CD4-positive, CD25-positive, alpha-beta regulatory T cell (primary cell): ENCODE results near the gene PLCG2. TPM values are rescaled to one million over a fixed set of nuclear protein-coding genes. Genes with fewer than 3 reads are reported as not detected.
A peak's percentile ranks its signal among the peaks of the same experiment; 100 is the strongest.

Experiments used
- ATAC-seq, 2 donors: fragments of 150-1000 bp; cut with Tn5 transposase; one replicate each; pipeline ENCODE4 v1.10.0; 2021; ENCODE audit warnings: low read depth in 2 of 2, moderate number of reproducible peaks in 2 of 2, moderate library complexity in 1 of 2
- DNase-seq, 3 donors: peaks; one replicate each; pipeline versions ENCODE4 v3.0.0 to v3.0.0-alpha.2; 2012 to 2022; ENCODE audit warnings: mixed read lengths in 1 of 3
- H3K27ac ChIP-seq: one replicate; pipeline ENCODE4 v1.7.0; 2013; ENCODE audit warnings: mild to moderate bottlenecking, low read length; ENCODE audit not compliant: insufficient read depth, poor library complexity, severe bottlenecking
- H3K27me3 ChIP-seq: one replicate; pipeline ENCODE4 v1.7.0; 2013; ENCODE audit warnings: low read length; ENCODE audit not compliant: control insufficient read depth, insufficient read depth
- H3K36me3 ChIP-seq: one replicate; pipeline ENCODE4 v1.7.0; 2013; ENCODE audit warnings: mild to moderate bottlenecking, low read length, moderate library complexity; ENCODE audit not compliant: control insufficient read depth, insufficient read depth
- H3K4me1 ChIP-seq: 2 replicates; pipeline ENCODE4 v1.7.0; 2013; ENCODE audit warnings: mild to moderate bottlenecking, low read length; ENCODE audit not compliant: insufficient read depth, control insufficient read depth, poor library complexity, severe bottlenecking
- H3K4me3 ChIP-seq: one replicate; pipeline ENCODE4 v1.7.0; 2013; ENCODE audit warnings: low read depth, mild to moderate bottlenecking, low read length, moderate library complexity
- H3K9me3 ChIP-seq, 2 experiments: 1 replicate in 1 of 2; 2 replicates in 1 of 2; pipeline ENCODE4 v1.7.0; 2013; ENCODE audit warnings: low read length in 2 of 2, mild to moderate bottlenecking in 1 of 2, moderate library complexity in 1 of 2; ENCODE audit not compliant: control insufficient read depth in 2 of 2
- H3K27ac Mint-ChIP-seq, 3 donors: one replicate each; pipeline ENCODE4 v1.8.0; 2020 to 2022; ENCODE audit warnings: mild to moderate bottlenecking in 3 of 3, mixed read lengths in 3 of 3, moderate library complexity in 2 of 3
- H3K27me3 Mint-ChIP-seq: one replicate; pipeline ENCODE4 v1.8.0; 2022; ENCODE audit warnings: mild to moderate bottlenecking, mixed read lengths
- H3K36me3 Mint-ChIP-seq: one replicate; pipeline ENCODE4 v1.8.0; 2020; ENCODE audit warnings: mixed read lengths
- H3K4me1 Mint-ChIP-seq, 4 donors: one replicate each; pipeline ENCODE4 v1.8.0; 2020 to 2022; ENCODE audit warnings: mixed read lengths in 4 of 4, mild to moderate bottlenecking in 1 of 4
- H3K4me3 Mint-ChIP-seq, 4 donors: one replicate each; pipeline ENCODE4 v1.8.0; 2020 to 2022; ENCODE audit warnings: mild to moderate bottlenecking in 4 of 4, mixed read lengths in 4 of 4, moderate library complexity in 3 of 4
- H3K9me3 Mint-ChIP-seq, 7 donors: one replicate each; pipeline ENCODE4 v1.8.0; 2020 to 2022; ENCODE audit warnings: mixed read lengths in 7 of 7, mild to moderate bottlenecking in 3 of 7, moderate library complexity in 2 of 7
- polyA plus RNA-seq, 4 donors: library from polyadenylated mRNA; unstranded; fragments of 300-500 nt; fragmentation: Illumina TruSeq; gene quantifications; one replicate each; pipeline ENCODE4 v1.2.3, GENCODE V29; 2021
- total RNA-seq: library from RNA; stranded (reverse); gene quantifications from one replicate; pipeline ENCODE4 v1.2.3, GENCODE V29; 2022

PLCG2 gene
- total and polyA plus RNA-seq, 5 donors from 2014 or later, result 0.59 to 3.8 (median 1.3) TPM; not detected in 1

DNA sequence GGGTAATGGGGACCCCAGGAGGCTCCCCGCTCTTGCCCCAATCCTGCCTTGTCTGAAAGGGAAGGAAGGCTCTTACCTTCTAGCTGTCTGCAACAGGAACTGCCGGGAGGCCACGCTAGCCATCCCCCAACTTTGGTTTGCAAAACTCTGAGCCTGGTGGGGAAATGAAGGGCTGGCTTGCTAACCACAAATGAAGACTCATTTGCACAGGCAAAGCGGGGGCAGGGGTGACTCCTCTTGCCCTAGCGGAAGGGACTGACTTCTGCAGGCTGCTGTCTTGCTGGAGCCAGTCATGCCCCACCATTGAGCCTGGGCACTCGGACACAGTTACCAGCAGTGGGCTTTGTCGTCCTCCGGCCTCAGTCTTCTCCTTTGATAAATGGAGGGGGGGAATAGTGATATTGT, 52.6 kb downstream of the PLCG2 start:
- Mint-ChIP-seq H3K4me1 (peaks cover 0 to 8% (median under 1%) of the 10 kb centered on the region in 4 donors), H3K27me3 (peaks cover 17% of the 10 kb centered on the region), H3K36me3 (no peaks in the 10 kb centered on the region), H3K4me3 (no peak overlapping the region), H3K27ac (no peak overlapping the region), H3K9me3 (no peaks in the 10 kb centered on the region)
- Histone ChIP-seq H3K27ac (no peak overlapping the region), H3K27me3 (no peaks in the 10 kb centered on the region), H3K4me3 (no peak overlapping the region), H3K4me1 (no peaks in the 10 kb centered on the region), H3K36me3 (no peaks in the 10 kb centered on the region), H3K9me3 (no peaks in the 10 kb centered on the region)
- ATAC-seq (peak; percentile 40 to 61), DNase-seq (peak in 1 of 3 donors; percentile 44)

DNA sequence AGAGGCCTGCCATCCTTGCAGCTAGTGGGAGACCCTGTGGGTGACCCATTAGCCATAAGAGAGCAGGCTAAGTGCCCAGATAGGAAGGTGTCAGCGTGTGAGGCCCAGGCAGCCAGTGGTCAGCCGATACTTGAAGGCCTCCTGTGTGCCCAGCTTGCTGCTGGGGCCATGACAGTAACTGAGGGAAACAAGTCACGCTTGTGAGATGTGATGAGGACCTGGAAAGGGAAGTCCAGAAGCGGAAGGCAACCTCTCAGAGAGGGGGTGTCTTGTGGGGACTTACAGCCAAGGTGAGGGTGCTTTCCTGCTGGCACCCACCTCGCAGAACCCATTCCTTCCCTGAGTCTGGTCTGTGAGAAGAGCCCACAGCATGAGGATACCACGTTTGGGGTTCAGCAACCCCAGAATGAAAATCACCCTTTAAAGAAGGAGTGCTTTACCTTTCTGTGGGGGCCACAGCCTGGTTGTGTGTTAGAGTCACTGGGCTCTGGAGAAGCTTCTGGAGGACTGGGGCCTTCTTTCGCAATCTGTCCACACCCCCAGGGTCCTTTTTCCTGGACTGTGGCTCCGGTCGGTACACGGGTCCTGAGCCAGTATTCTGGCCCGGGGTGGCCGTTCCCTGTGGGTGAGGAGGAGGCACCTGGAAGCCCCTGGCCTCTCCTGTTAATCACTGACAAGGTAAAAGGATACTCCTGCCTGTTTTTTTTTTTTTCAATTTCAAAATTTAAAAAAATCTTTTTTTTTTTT, 53.9 kb downstream of the PLCG2 start:
- H3K27ac ChIP-seq, result no peak overlapping the region
- H3K27me3 Mint-ChIP-seq, result peaks cover 18% of the 10 kb centered on the region
- H3K27me3 ChIP-seq, result no peaks in the 10 kb centered on the region
- no peak overlapping the region for H3K4me3 ChIP-seq
- no peaks in the 10 kb centered on the region for H3K36me3 Mint-ChIP-seq
- peaks cover 0 to 8% (median under 1%) of the 10 kb centered on the region in 4 donors for H3K4me1 Mint-ChIP-seq
- H3K36me3 ChIP-seq, result no peaks in the 10 kb centered on the region
- DNase-seq (no peak), ATAC-seq (no peak)
- H3K9me3 ChIP-seq, result no peaks in the 10 kb centered on the region
- H3K4me1 ChIP-seq, result no peaks in the 10 kb centered on the region
- H3K27ac Mint-ChIP-seq, result no peak overlapping the region
- H3K4me3 Mint-ChIP-seq, result no peak overlapping the region
- no peaks in the 10 kb centered on the region for H3K9me3 Mint-ChIP-seq

DNA sequence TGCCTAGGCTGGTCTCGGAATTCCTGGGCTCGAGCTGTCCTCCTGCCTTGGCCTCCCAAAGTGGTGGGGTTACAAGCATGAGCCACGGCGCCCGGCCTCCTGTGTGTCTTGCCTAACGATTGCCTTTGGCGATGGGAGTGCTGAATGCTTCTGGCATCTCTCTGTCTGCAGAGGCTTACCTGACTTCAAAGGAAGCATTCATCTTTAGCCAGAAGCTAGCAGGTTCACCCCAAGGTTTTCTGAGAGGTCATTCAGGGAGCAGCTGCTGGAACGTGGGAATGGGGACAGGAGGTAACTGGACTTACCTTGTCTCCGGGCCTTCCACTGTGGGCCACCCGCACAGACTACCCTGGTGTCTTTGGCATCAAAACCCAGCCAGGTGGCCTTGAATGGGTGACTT, 54.7 kb downstream of the PLCG2 start:
- Mint-ChIP-seq H3K27ac (peak overlapping the region in 1 of 3 donors; percentile 9), H3K27me3 (peaks cover 18% of the 10 kb centered on the region), H3K4me1 (peaks cover 0 to 8% (median under 1%) of the 10 kb centered on the region in 4 donors), H3K9me3 (no peaks in the 10 kb centered on the region), H3K36me3 (no peaks in the 10 kb centered on the region), H3K4me3 (no peak overlapping the region)
- DNase-seq (no peak), ATAC-seq (no peak)
- no peaks in the 10 kb centered on the region for H3K4me1 ChIP-seq
- H3K9me3 ChIP-seq, result no peaks in the 10 kb centered on the region
- H3K27me3 ChIP-seq, result no peaks in the 10 kb centered on the region
- H3K27ac ChIP-seq, result no peak overlapping the region
- no peaks in the 10 kb centered on the region for H3K36me3 ChIP-seq
- no peak overlapping the region for H3K4me3 ChIP-seq

DNA sequence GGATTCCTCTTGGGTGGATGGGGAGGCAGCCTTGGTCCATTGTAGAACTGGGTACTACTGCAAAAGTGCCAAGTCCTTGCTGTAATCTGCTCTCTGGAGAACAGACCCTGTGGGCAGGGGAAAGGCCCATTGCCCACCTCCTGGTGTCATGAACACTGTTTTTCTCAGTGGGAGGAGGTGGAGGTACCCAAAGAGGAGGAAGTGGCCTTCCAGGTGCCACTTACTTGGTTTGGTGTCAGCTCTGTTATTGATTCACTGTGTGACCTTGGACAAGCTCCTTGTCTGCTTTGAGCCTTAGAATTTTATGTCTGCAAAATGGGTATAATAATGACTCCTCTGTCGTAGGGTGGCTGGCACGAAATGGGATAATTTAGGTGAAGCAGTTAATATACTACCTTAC, 55.8 kb downstream of the PLCG2 start:
- no peak for ATAC-seq
- H3K4me3 Mint-ChIP-seq, result no peak overlapping the region
- H3K27ac Mint-ChIP-seq, result peak overlapping the region in 1 of 3 donors; percentile 9
- no peaks in the 10 kb centered on the region for H3K9me3 Mint-ChIP-seq
- Histone ChIP-seq H3K36me3 (no peaks in the 10 kb centered on the region), H3K27me3 (no peaks in the 10 kb centered on the region), H3K27ac (no peak overlapping the region), H3K9me3 (no peaks in the 10 kb centered on the region), H3K4me3 (no peak overlapping the region), H3K4me1 (no peaks in the 10 kb centered on the region)
- H3K27me3 Mint-ChIP-seq, result peaks cover 14% of the 10 kb centered on the region
- H3K36me3 Mint-ChIP-seq, result no peaks in the 10 kb centered on the region
- H3K4me1 Mint-ChIP-seq, result peaks cover 0 to 8% (median 0%) of the 10 kb centered on the region in 4 donors
- DNase-seq, result no peak

DNA sequence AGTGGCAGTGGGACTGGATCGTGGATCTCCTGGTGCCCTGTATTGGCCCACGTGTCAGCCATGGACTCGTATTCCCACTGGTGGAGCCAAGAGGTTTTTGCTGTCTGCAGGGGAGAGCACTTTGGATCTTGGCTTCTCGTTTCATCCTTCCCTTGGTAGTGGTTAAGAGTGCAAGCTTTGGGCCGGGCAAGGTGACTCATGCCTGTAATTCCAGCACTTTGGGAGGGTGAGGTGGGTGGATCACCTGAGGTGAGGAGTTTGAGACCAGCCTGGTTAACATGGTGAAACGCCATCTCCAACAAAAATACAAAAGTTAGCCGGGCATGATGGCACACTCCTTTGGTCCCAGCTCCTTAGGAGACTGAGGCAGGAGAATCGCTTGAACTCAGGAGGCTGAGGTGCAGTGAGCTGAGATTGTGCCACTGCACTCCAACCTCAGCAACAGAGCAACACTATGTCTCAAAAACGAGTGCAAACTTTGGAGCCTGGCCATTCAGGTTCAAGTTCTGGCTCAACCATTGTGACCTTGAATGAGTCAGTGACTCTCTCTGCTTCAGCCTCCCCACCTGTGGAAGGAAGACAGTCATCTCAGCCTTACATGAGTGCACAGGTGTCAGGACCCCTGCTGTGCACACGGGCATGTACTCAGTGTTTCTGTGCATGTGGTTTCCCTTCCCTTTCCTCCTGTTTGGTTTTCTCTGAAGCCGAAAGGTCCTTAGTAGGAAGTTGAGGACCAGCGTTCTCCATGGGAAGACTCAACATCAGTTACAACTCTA, 57.4 kb downstream of the PLCG2 start:
- no peaks in the 10 kb centered on the region for H3K9me3 Mint-ChIP-seq

DNA sequence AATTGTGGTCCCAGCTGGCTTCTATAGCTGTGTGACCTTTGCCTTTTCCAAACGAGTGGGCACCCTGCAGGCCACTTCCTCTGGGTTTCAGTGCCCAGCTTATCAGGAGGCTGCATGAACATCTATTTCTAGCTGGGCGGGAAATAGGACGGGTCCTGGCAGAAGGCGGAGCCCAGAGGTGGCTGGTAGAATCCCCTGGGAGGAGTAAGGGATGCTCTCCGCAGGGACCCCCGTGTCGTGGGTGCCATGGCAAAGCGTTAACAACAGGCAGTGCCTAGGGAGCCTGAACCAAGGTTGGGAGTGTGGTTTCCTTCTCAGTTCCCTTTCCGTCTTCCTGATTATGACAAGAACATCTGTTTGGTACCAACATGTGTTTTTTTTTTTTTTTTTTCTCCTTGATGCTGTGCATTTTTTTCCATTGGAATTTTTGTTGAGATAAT, 58.2 kb downstream of the PLCG2 start:
- Mint-ChIP-seq H3K4me3 (no peak overlapping the region), H3K9me3 (no peaks in the 10 kb centered on the region), H3K4me1 (no peaks in the 10 kb centered on the region), H3K27ac (no peak overlapping the region), H3K36me3 (no peaks in the 10 kb centered on the region), H3K27me3 (peaks cover 14% of the 10 kb centered on the region)
- H3K27ac ChIP-seq, result no peak overlapping the region
- no peaks in the 10 kb centered on the region for H3K4me1 ChIP-seq
- no peaks in the 10 kb centered on the region for H3K36me3 ChIP-seq
- no peaks in the 10 kb centered on the region for H3K27me3 ChIP-seq
- no peak for ATAC-seq
- no peaks in the 10 kb centered on the region for H3K9me3 ChIP-seq
- no peak for DNase-seq
- no peak overlapping the region for H3K4me3 ChIP-seq

More for the DNA sequence above, 57.4 kb downstream of the PLCG2 start:
- Histone ChIP-seq H3K4me1 (no peaks in the 10 kb centered on the region), H3K27me3 (no peaks in the 10 kb centered on the region), H3K9me3 (no peaks in the 10 kb centered on the region), H3K27ac (no peak overlapping the region), H3K36me3 (no peaks in the 10 kb centered on the region), H3K4me3 (no peak overlapping the region)
- DNase-seq, result no peak
- H3K4me3 Mint-ChIP-seq, result no peak overlapping the region
- no peak overlapping the region for H3K27ac Mint-ChIP-seq
- ATAC-seq, result peak in 1 of 2 donors; percentile 47
- peaks cover 0 to 6% (median 0%) of the 10 kb centered on the region in 4 donors for H3K4me1 Mint-ChIP-seq
- H3K27me3 Mint-ChIP-seq, result peaks cover 14% of the 10 kb centered on the region
- no peaks in the 10 kb centered on the region for H3K36me3 Mint-ChIP-seq

DNA sequence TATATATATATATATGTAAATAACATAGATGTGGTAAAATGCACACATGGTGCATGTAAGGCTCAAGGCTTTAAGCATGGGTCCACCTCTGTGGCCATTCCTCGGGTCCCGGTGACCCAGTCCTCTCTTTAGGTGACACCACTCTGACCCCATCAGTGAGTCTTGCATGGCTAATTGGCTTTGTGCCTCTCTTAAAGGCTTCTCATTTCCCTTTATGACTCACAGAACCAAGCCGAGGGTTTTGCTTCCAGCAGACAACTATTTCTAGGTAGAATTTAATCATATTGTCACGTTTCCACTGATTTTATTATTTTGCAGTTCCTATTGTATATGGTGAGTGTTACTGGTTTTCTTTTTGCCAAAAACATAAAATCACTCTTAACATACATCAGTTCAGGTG, 59.7 kb downstream of the PLCG2 start:
- Histone ChIP-seq H3K4me1 (no peaks in the 10 kb centered on the region), H3K27ac (no peak overlapping the region), H3K36me3 (no peaks in the 10 kb centered on the region), H3K9me3 (no peaks in the 10 kb centered on the region), H3K27me3 (no peaks in the 10 kb centered on the region), H3K4me3 (no peak overlapping the region)
- DNase-seq, result no peak
- peaks cover 14% of the 10 kb centered on the region for H3K27me3 Mint-ChIP-seq
- H3K4me3 Mint-ChIP-seq, result no peak overlapping the region
- no peak for ATAC-seq
- H3K27ac Mint-ChIP-seq, result no peak overlapping the region
- peaks cover 0 to 3% (median 0%) of the 10 kb centered on the region in 4 donors for H3K4me1 Mint-ChIP-seq
- no peaks in the 10 kb centered on the region for H3K36me3 Mint-ChIP-seq
- H3K9me3 Mint-ChIP-seq, result no peaks in the 10 kb centered on the region
